HG02885 (cell line): ENCODE results near the gene SACM1L.

ENCODE experiments used
- ATAC-seq: cut with Tn5 transposase; IDR thresholded peaks from one replicate; pipeline ENCODE4 v1.9.1; 2021; ENCODE audit warnings: mild to moderate bottlenecking; ENCODE audit not compliant: unreplicated experiment, poor library complexity

Gene SACM1L

GRCh38 chr3:45779746-45780735 is 90.8 kb downstream of the SACM1L start:
- no peak for ATAC-seq

- ATAC-seq: no peak
These were observed 92.1 kb downstream of the SACM1L start for GRCh38 chr3:45781271-45781670.

- ATAC-seq: no peak
These were observed 92.6 kb downstream of the SACM1L start for GRCh38 chr3:45781841-45782240.

- no peak for ATAC-seq
These were observed 93.2 kb downstream of the SACM1L start for GRCh38 chr3:45782381-45782780.

- no peak for ATAC-seq
These were observed 94.5 kb downstream of the SACM1L start for GRCh38 chr3:45783667-45784066.

- ATAC-seq: no peak
These were observed 96.5 kb downstream of the SACM1L start for GRCh38 chr3:45785605-45786150.

- ATAC-seq: no peak
These were observed 97.8 kb downstream of the SACM1L start for GRCh38 chr3:45786801-45787495.

GRCh38 chr3:45787551-45787950 is 98.4 kb downstream of the SACM1L start:
- ATAC-seq: no peak

GRCh38 chr3:45789235-45789812 is 100.1 kb downstream of the SACM1L start:
- ATAC-seq: no peak

GRCh38 chr3:45790596-45790995 is 101.4 kb downstream of the SACM1L start:
- ATAC-seq: no peak

GRCh38 chr3:45792036-45792435 is 102.8 kb downstream of the SACM1L start:
- no peak for ATAC-seq

- ATAC-seq: no peak
These were observed 103.4 kb downstream of the SACM1L start for GRCh38 chr3:45792516-45793172.

- no peak for ATAC-seq
These were observed 104.4 kb downstream of the SACM1L start for GRCh38 chr3:45793482-45794176.

- ATAC-seq: no peak
These were observed 105.0 kb downstream of the SACM1L start for GRCh38 chr3:45794177-45794560.

- ATAC-seq: no peak
These were observed 105.5 kb downstream of the SACM1L start for GRCh38 chr3:45794660-45795059.
